ENCODE data around the gene OLFM3.

GRCh38 chr1:101960142-101960541, 36.6 kb downstream of the OLFM3 start:
- no peak for TF ChIP-seq MAX (IDR thresholded peaks at IDR 0.05; ENCODE audit: low read depth)
- no peak for TF ChIP-seq CTCF (IDR thresholded peaks at IDR 0.05)
- TF ChIP-seq RFX5 (IDR thresholded peaks at IDR 0.05; ENCODE audit: low read length), result no peak
- TF ChIP-seq TCF12 (IDR thresholded peaks at IDR 0.05), result no peak
- no peak for TF ChIP-seq FOXM1 (IDR thresholded peaks at IDR 0.05; ENCODE audit: low read depth)
- no peak for TF ChIP-seq RXRA (IDR thresholded peaks at IDR 0.05; ENCODE audit: borderline replicate concordance, low read depth)
- no peak for TF ChIP-seq SMC3 (IDR thresholded peaks at IDR 0.05; ENCODE audit: low read depth, low read length)
- TF ChIP-seq REST (IDR thresholded peaks at IDR 0.05; ENCODE audit: low read depth, low read length), result no peak
